CD4-positive, alpha-beta T cell treated with Interleukin-12 subunit alpha and Interleukin-12 subunit beta, for 1 hour (primary cell): ENCODE data around the gene HERC6.
"Not testable (repeated sequence)": the region's sequence is repeated elsewhere in the genome, so short reads cannot be mapped to it uniquely, and the experiment has no call there.

Experiments used
- DNase-seq: peaks from one replicate; pipeline ENCODE4 v3.0.0-alpha.2; 2020

Gene HERC6

DNA sequence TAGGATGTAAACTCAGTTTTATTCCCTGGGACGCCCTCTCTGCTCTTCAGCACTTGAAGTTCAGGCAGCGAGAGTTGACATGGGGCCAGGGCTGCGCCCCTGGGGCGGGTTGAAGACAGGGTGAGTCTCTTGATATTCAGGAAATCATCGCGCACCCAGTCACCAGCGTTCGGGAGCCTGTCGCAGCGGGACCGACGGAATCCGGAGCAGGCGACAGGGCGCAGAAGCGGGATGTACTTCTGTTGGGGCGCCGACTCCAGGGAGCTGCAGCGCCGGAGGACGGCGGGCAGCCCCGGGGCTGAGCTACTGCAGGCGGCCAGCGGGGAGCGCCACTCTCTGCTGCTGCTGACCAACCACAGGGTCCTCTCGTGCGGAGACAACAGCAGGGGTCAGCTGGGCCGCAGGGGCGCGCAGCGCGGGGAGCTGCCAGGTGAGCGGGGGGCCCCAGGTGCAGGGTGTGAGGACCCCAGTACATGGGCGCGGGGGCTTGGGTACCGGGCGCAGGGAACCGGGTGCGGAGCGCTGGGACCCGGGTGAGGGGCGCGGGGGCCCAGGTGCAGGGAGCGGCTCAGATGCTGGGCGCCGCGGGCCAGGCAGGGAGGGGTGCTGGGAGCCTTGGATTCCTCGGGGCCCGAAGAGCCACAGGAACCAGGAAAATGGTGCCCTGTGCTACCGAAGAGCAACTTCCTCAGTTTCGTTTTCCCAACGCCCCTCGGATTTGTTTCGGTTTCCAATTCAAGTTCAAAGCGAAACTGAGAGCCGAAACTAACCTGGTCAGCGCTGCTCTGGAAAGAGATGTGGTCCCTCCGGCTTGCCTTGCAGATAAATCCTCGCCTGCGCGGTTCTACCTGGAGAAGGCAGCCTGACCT lies at the start of gene HERC6:
TSS of gene HERC6 (plus strand) at position 162 of the 869 bp plus-strand sequence. CDS start at position 232, 70 bp downstream.
- DNase-seq: peak; percentile 84

DNA sequence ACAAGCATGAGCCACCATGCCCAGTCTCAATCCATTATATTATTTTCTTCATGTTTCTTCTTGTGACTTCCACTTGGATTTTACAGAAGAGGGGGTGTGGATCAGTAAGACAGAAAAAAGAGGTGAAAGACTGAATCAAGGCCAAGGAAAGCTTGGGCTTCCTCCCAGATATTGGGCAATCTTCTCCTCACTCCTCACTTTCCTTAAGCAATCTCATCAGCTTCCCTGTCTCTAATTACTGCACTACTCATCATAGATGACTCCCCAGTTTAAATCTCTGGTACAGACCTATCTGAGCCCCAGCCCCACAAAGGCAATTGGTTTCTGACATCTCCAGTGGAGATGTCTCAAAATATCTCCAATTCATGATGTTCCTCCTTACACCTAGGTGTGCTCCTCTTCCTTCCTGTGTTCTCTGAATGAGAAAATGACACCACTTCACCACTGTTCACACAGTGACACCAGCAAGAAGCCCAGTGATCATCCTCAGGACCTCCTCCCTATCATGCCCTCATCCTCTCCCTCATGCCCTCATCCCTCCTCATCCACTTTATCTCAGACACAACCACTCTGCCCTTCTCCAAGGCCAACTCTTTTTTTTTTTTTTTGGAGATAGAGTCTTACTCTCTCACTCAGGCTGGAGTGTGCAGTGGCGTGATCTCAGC lies 44.8 kb upstream of the HERC6 start:
- DNase-seq: no peak

DNA sequence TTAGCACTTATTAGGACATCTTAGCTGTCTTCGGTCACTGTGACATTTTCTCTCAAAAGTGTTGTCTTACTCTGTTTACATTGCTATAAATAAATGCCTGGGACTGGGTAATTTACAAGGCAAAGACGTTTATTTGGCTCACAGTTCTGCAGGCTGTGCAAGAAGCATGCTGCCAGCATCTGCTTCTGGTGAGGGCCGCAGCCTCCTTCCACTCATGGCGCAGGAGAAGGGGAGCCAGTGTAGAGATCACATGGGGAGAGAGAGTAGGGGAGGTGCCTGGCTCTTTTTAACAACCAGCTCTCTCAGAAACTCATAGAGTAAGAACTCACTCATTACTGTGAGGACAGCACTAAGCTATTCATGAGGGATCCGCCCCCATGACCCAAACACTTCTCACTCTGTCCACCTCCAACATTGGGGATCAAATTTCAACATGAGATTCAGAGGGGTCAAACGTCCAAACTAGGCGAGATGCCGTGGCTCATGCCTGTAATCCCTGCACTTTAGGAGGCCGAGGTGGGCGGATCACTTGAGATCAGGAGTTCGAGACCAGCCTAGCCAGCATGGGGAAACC lies 43.5 kb upstream of the HERC6 start:
- DNase-seq: no peak

DNA sequence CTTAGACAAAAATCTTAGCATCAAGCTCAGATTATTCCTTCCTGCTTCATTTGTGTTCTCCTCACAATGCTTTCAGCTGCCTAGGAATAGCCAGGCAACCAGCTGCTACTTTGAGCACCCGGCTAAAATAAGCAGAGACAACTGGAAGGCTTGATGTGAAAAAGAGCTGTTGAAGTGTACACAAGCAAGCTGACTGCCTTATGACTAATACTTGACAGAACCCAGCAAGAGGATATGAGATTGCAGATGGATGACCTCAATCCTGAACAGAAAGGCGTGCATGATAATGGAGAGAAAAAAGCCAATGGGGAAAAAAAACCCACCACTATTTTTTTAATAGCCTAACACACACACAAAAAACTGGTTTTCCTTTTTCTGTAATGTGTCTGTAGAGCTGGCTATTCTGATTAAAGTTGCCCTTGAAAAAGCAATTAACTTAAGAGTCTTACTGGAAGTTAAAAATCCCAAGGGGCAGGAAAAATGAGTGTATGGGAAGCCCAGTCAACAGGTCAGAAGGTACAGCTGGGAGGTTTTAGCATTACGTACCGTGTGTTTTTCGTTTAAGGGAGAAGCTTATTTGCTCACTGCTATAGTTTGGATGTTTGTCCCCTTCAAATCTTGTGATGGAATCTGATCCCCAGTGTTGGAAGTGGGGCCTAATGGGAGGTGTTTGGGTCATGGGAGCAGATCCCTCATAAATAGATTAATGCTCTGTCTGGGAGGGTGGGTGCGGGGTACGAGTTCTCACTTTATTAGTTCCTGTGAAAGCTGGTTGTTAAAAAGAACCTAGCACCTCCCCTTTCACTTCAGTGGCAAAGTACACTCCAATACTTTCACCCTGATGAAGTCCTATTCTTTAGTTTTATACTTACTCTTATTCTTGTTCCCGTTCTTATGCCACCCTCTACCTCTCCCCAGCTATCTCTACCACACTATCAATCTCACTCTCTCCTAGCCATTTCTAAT lies 37.1 kb upstream of the HERC6 start:
- no peak for DNase-seq

DNA sequence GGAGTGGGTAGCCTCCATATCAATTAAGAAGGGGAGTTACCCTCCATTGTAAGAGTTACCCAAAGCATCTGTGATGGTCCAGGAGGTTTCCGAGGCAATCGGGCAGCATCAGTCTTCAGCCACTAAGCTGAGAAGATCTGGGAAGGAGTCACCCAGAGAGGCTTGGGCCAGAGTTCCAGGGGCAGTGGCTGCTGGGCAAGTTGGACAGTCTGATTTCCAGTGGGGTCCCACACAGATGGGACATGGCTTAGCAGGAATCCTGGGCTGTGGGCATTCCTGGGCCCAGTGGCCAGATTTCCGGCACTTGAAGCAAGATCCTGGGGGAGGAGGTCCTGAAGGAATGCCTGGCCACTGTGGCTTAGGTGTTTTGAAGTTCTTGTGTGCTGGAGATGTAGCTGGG lies 31.8 kb upstream of the HERC6 start:
- not testable (repeated sequence) for DNase-seq

DNA sequence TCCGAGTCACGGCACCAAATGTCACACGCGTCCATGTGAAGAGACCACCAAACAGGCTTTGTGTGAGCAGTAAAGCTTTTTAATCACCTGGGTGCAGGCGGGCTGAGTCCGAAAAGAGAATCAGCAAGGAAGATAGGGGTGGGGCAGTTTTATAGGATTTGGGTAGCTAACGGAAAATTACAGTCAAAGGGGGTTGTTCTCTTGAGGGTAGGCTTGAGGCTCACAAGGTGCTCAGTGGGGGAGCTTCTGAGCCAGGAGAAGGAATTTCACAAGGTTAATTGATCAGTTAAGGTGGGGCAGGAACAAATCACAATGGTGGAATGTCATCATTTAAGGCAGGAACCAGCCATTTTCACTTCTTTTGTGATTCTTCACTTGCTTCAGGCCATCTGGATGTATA lies 29.9 kb upstream of the HERC6 start:
- DNase-seq: not testable (repeated sequence)

DNA sequence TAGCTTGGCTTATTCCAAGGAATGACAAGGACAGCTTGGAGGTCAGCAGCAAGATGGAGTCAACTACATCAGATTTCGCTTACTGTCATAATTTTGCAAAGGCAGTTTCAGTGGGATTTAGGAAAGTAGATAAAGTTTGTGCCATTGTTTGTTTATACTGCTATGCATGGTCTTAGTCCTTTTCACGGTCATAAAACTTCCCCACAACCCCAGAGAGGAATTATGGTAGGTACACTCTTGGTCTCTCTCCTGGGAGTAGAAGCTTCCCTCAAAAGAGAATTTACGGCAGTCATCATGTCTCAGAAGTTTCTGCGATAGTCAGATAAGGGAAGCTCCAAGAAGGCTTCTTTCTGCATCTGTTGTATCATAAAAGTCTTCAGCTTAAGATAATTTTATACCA lies 27.9 kb upstream of the HERC6 start:
- no peak for DNase-seq

DNA sequence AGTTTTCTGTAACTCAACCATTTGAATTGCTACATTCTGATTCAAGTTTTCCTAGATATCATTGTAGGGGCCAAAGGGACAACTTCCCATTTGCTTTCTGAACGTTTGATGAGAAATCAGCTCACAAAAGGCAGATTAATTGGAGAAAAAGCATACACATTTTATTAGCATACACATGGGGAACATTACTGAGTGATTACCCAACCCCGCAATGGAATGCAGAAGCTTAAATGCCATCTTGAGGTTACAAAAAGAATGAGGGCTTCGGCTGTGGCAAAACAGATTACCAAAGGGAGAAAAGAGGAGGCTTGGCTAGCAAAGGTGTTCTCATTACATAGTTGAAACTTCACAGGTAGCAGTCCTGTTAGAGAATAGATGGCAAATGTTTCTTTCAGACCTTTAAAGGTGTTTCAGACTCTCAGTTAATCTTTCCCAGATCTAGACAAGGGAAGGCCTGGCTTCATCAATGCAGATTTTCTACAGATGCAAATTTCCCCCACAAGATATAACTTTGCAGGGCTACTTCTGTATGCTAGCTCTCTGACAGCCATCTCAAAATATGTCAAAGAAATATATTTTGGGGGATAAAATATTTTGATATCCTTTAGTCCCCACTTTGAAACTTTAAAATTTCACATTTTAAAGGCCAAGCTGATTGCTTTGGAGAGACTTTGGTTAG lies 26.5 kb upstream of the HERC6 start:
- DNase-seq: no peak

DNA sequence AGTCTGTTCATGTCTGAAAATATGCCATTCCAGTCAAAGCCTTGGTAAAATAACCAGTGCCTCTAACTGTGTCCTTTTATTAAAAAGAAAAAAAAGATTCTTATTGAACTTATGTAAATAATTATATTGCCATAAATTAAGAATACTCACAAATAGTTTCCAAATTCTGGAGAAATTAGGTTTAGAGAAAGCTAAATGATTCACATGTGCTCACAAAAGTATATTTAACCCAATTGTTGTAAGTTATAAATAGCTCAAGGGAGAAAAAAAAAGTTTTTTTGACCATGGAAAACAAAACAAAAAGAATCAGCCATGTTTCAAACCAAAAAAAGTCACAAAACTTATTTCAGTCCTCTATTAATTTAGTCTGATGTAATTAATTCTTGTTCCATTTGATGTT lies 25.3 kb upstream of the HERC6 start:
- no peak for DNase-seq

DNA sequence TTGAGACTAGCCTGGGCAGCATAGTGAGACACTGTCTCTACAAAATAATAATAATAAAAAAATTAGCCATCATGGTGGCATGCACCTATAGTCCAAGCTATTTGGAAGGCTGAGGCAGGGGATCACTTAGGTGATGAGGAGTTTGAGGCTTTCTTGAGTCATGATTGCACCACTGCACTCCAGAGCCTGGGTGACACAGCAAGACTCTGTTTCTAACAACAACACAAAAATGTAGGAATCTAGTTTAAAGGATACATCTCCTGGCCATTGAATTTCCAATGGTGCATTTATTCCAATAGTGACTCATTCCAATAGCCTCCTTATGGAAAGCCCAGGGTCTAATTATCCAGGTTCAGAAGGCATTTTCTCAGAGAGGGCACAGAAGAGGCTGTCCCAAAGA lies 21.9 kb upstream of the HERC6 start:
- DNase-seq: no peak

DNA sequence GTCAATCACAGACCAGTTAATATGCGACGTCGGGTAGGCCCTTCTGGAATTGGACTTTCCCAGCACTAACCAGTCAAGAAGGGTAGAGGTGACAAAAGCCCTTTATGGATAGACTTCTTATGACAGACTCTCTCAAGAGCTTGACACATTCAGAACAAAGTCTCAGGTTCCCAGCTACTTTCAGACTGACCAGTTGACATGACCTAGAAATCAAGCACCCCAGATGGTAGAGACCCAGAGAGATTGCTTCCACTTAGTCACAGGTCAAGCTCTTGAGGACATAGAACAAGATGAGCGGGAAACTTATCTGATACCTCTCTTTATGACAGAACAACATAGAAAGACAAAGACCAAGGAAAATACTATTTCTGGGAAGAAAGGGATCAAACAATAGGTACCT lies 21.4 kb upstream of the HERC6 start:
- no peak for DNase-seq

DNA sequence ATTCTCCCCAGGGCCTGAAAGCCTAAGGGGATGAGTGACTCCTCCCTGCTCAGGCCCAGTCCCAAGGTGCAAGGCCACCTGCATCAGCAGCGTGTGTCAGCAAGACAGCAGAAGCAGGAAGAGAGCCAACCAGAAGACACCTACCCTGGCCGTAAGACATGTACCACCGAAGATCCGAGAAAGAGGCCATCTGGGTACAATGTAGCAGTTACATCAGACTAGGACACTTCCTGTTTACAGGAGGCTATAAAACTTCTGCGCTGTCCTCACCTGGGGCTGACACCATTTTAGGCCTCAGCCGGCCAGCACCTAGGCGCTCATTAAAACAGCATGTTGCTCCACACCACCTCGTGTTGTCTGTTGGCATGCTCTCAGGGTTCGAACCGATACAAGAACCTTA lies 19.1 kb upstream of the HERC6 start:
- DNase-seq: no peak

DNA sequence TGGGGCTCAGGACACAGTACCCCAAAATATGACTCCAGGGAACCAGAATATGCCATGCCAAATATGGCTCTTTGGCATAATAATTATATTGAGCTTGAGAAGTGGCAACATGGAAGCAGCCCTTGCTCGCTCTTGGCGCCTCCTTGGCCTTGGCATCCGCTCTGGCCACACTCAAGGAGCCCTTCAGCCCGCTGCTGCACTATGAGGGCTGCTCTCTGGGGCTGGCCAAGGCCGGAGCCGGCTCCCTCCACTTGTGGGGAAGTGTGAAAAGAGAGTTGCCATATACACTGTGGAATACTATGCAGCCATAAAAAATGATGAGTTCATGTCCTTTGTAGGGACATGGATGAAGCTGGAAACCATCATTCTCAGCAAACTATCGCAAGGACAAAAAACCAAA lies 18.4 kb upstream of the HERC6 start:
- no peak for DNase-seq

DNA sequence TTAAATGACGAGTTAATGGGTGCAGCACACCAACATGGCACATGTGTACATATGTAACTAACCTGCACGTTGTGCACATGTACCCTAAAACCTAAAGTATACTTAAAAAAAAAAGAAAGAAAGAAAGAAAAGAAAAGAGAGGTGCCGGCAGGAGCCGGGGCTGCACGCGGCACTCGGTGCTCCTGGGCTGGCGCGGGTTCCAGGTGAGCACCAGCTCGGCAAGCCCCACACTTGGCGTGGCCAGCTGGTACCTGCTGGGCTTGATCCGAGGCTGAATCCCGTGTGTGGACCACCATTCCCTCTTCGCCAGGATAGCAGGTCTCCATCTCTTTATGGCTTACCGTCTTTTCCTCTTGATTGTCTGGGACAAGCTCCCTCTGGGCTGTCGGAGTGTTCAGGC lies 17.9 kb upstream of the HERC6 start:
- DNase-seq: no peak

DNA sequence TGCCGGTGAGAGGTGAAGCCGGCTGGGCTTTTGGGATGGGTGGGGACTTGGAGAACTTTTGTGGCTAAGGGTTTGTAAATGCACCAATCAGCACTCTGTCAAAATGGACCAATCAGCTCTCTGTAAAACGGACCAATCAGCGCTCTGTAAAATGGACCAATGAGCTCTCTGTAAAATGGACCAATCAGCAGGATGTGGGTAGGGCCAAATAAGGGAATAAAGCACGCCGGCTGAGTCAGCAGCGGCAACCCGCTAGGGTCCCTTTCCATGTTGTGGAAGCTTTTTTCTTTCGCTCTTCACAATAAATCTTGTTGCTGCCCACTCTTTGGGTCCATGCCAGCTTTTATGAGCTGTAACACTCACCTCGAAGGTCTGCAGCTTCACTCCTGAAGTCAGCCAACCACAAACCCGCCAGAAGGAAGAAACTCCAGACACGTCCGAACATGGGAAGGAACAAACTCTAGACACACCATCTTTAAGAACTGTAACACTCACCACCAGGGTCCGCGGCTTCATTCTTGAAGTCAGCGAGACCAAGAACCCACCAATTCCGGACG lies 17.4 kb upstream of the HERC6 start:
- not testable (repeated sequence) for DNase-seq

DNA sequence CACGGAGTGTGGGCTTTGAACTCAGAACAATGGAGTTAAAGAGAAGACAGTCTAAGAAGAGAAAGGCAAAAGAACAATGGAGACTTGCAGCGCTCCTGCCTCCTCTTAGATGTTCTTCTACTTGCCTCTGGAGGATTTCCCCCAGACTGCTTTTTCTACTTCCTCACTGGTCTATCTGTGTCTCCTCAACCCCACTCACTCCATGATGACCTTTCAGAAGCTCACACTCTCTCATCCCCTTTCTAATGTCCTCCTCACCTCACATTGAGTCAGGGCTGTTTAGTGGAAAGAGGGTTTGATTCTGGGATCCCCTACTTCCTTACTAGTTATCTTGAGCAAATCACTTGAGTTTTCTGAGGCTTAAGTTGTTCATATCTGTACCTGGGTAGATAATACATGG lies 12.2 kb upstream of the HERC6 start:
- DNase-seq: no peak

DNA sequence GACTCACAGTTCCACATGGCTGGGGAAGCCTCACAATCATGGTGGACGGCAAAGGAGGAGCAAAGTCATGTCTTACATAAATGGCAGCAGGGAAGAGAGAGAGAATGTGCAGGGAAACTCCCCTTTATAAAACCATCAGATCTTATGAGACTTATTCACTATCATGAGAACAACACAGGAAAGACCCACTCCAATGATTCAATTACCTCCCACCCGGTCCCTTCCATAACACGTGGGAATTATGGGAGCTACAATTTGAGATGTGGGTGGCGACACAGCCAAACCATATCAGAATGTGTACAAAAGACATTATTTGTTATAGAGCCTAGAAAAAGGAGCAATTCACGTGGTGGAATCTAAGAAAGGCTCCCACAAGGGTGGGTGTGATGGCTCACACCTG lies 10.8 kb upstream of the HERC6 start:
- DNase-seq: no peak

DNA sequence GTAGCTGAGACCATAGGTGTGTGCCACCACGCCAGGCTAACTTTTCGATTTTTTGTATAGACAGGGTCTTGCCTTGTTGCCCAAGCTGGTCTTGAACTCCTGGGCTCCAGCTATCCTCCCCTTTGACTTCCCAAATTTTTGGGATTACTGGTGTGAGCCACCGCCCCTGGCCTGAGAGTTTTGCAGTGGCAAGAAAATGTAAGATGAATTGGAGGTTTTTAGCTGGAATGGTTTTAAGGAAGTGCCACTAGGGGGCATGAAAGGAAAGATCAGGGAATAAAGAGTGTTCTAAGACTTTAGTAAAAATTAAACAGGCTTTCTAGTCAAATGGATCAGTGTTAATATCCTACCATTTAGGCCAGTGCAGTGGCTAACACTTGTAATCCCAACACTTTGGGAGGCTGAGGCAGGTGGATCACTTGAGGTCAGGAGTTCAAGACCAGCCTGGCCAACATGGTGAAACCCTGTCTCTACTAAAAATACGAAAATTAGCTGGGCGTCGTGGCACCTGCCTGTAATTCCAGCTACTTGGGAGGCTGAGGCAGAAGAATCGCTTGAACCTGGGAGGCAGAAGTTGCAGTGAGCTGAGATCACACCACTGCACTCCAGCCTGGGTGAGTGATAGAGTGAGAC lies 9.4 kb upstream of the HERC6 start:
- DNase-seq: peak; percentile 38

DNA sequence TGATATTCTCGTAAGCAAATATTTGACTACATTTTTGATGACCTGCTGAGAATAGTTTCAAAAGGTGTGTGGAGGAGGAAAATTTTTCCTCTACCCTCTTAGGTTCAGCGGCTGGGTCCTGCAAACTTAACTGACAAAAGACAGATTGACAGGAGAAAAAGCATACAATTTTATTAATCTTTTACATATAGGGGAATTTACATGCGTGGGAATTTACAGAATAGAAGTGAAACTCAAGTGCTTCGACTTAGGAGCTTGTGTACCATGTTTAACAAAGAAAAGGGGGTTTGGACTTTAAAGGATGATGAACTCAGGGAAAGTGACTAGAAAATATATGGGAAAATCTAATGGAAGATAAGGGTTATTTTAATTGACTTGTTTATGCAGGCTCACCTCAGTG lies 2.5 kb downstream of the HERC6 start:
- DNase-seq: no peak

DNA sequence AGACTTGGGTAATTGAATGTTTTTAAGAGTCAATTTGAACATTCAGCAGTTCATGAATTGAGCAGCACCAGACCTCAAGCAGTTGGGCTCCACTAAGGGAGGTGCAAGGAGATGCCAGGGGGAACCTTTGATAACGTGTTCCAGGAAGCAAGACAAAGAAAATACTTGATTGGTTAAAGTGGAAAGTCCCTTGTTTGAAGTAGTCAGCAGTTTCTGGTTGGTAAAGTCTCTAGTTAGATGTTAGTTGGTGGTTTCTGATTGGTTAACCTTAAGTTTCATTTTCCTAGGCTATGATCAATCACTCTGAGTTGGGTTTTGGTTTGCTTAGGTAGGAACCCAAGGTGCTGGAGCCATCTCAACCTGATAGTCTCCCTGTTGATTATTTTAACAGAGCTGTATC lies 4.0 kb downstream of the HERC6 start:
- DNase-seq: peak; percentile 82

DNA sequence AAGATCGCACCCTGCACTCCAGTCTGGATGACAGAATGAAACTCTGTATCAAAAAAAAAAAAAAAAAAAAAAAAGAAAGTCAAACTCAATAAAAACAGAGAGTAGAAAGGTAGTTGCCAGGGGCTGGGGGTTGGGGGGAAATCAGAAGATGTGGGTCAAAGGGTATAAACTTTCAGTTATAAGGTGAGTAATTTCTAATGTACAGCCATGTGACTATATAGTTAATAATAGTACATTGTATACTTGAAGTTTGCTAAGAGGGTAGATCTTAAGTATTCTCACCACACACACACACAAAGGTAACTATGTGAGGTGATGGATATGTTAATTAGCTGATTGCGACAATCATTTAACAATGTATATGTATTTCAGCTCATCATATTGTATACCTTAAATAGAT lies 11.5 kb downstream of the HERC6 start:
- no peak for DNase-seq

DNA sequence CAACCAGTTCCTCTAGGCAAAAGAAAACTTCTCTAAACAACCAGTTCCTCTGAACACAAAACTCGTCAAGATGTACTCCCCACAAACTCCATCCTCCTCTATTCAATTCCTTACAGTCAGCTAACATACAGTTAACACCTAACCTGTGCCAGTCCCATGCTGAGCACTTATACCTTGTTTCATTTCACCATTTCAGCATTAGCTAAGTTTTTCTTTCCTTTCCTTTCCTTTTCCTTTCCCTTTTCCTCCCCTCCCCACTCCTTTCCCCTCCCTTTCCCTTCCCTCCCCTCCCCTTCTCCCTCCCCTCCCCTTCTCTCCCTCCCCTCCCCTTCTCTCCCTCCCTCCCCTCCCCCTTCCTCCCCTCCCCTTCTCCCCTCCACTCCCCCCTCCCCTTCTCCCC lies 13.1 kb downstream of the HERC6 start:
- no peak for DNase-seq
